Endothelial cell (in vitro differentiated cells): ENCODE results near the gene CYP26C1. TPM values are rescaled to one million over a fixed set of nuclear protein-coding genes. Genes with fewer than 3 reads are reported as not detected.

ENCODE experiments used
- DNase-seq: peaks from one replicate; pipeline ENCODE4 v3.0.0; 2021; ENCODE audit warnings: low spot score
- H3K27ac Mint-ChIP-seq: one replicate; pipeline ENCODE4 v1.8.0; 2021; ENCODE audit warnings: mixed read lengths, inconsistent platforms; ENCODE audit not compliant: unreplicated experiment
- H3K27me3 Mint-ChIP-seq: one replicate; pipeline ENCODE4 v1.8.0; 2021; ENCODE audit warnings: mild to moderate bottlenecking, moderate library complexity, mixed read lengths, inconsistent platforms; ENCODE audit not compliant: unreplicated experiment
- H3K36me3 Mint-ChIP-seq: one replicate; pipeline ENCODE4 v1.8.0; 2021; ENCODE audit warnings: mild to moderate bottlenecking, low read depth, mixed read lengths, inconsistent platforms; ENCODE audit not compliant: unreplicated experiment
- H3K4me1 Mint-ChIP-seq: one replicate; pipeline ENCODE4 v1.8.0; 2021; ENCODE audit warnings: mild to moderate bottlenecking, mixed read lengths, inconsistent platforms; ENCODE audit not compliant: unreplicated experiment
- H3K4me3 Mint-ChIP-seq: one replicate; pipeline ENCODE4 v1.8.0; 2021; ENCODE audit warnings: mild to moderate bottlenecking, mixed read lengths, inconsistent platforms; ENCODE audit not compliant: unreplicated experiment
- H3K9me3 Mint-ChIP-seq: one replicate; pipeline ENCODE4 v1.8.0; 2021; ENCODE audit warnings: mixed read lengths, inconsistent platforms; ENCODE audit not compliant: unreplicated experiment
- CTCF ChIP-seq: fragments of 200-600 bp; sonication (generic); IDR thresholded peaks from one replicate; pipeline ENCODE4 v1.5.0; 2021; ENCODE audit warnings: antibody characterized with exemption; ENCODE audit not compliant: unreplicated experiment
- total RNA-seq: library from RNA; stranded (reverse); fragmentation: NEBNext Ultra II Directional; extraction: Animal tissue kit (Norgen Biotek cat#: 25700); gene quantifications from one replicate; pipeline ENCODE4 v1.2.1, GENCODE V29; 2021; ENCODE audit not compliant: unreplicated experiment

Gene CYP26C1
- total RNA-seq, 1 donor from 2014 or later, result 0.31 TPM

GRCh38 chr10:93034426-93034825 lies 26.2 kb upstream of the CYP26C1 start:
- Mint-ChIP-seq H3K36me3 (no peaks in the 10 kb centered on the region), H3K4me1 (peaks cover 4% of the 10 kb centered on the region), H3K4me3 (no peak overlapping the region), H3K9me3 (no peaks in the 10 kb centered on the region), H3K27ac (no peak overlapping the region), H3K27me3 (no peaks in the 10 kb centered on the region)
- no peak for TF ChIP-seq CTCF
- no peak for DNase-seq

DNA sequence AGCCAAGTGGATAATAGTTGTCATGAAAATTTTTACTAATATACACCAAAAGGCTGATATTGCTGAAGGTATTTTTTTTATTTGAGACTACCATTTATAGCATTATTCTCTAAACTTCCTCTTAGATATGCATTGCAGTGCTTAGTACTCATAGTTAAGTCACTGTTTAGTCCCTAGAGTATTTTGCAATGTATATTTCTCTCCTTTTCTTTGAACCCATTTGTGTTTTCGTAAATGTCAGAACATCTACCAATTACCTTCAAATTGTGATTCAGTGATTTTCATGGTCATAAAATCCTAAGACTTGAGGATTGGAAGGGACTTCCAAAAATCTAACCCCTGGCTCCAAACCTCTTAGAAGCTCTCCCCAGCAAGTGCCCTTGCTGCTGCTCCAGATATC lies 21.5 kb upstream of the CYP26C1 start:
- Mint-ChIP-seq H3K4me1 (peaks cover 10% of the 10 kb centered on the region), H3K36me3 (peaks cover 4% of the 10 kb centered on the region), H3K27ac (no peak overlapping the region), H3K4me3 (no peak overlapping the region), H3K9me3 (no peaks in the 10 kb centered on the region), H3K27me3 (peaks cover 2% of the 10 kb centered on the region)
- DNase-seq, result no peak
- TF ChIP-seq CTCF, result no peak

GRCh38 chr10:93039721-93040120 lies 20.9 kb upstream of the CYP26C1 start:
- Mint-ChIP-seq H3K27me3 (peaks cover 2% of the 10 kb centered on the region), H3K9me3 (no peaks in the 10 kb centered on the region), H3K4me1 (peaks cover 10% of the 10 kb centered on the region), H3K27ac (no peak overlapping the region), H3K36me3 (peaks cover 4% of the 10 kb centered on the region), H3K4me3 (no peak overlapping the region)
- TF ChIP-seq CTCF, result no peak
- DNase-seq, result no peak

- Mint-ChIP-seq H3K36me3 (peaks cover 11% of the 10 kb centered on the region), H3K27me3 (peaks cover 3% of the 10 kb centered on the region), H3K27ac (no peak overlapping the region), H3K4me1 (no peaks in the 10 kb centered on the region), H3K9me3 (no peaks in the 10 kb centered on the region), H3K4me3 (no peak overlapping the region)
- no peak for DNase-seq
- no peak for TF ChIP-seq CTCF
Observed at GRCh38 chr10:93054486-93054885, 6.1 kb upstream of the CYP26C1 start.

DNA sequence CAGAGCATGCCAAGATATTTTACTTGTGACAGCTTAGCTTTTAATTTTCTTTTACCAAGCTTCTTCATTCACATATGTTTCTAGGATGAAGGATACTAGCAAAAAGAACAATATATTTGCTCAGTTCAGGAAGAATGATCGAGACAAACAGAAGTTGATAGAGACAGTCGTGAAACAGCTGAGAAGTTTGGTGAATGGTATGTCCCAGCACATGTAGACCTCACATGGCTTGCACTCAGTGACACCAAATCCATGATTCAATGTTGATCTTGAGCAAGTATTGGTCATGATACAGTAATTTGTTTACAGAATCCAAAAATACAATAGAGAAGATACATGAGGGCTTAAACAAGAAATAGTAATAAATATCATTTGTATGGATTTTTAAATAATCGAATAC lies 2.5 kb upstream of the CYP26C1 start:
- H3K4me3 Mint-ChIP-seq, result no peak overlapping the region
- H3K27me3 Mint-ChIP-seq, result peaks cover 17% of the 10 kb centered on the region
- H3K36me3 Mint-ChIP-seq, result peaks cover 17% of the 10 kb centered on the region
- H3K9me3 Mint-ChIP-seq, result no peaks in the 10 kb centered on the region
- no peak for TF ChIP-seq CTCF
- DNase-seq, result no peak
- no peak overlapping the region for H3K27ac Mint-ChIP-seq
- peaks cover 13% of the 10 kb centered on the region for H3K4me1 Mint-ChIP-seq
